ENCODE measurements around the gene PPP3CB.

Gene PPP3CB

DNA sequence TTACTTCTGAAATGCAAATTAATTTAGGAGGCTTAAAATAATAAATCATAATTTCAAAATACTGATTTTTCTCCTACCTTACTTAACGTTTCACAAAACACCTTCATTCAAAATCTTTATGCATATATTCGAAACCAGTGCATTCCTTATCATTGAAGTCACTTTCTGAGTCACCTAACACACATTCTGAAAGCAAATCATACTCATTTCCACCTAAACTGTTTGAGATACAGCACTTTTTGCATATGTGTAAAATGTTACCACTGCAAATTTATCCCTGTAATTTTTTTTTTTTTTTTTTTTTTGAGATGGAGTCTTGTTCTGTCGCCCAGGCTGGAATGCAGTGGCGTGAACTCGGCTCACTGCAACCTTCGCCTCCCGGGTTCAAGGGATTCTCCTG, 15.7 kb downstream of the PPP3CB start:
- DNase-seq (ENCODE audit: low spot score) = no peak

DNA sequence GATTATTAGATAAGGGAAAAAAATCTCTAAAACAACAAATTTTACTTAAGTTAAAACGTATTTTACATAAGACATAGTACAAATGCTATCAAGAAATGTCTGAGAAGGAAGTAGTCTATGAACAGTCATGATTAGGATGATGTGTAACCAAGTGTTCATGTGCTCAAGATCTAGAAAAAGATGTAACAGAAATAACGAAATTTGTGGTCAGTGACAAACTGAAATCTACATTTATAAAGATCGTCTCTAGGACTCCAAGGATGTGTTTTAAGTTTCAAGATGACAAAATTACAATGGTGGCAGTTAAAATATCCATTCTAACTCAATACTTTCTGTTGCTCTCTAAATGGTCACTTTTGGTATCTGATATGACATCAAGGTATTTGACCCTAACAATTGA, 17.2 kb downstream of the PPP3CB start:
- DNase-seq (ENCODE audit: low spot score) = no peak

DNA sequence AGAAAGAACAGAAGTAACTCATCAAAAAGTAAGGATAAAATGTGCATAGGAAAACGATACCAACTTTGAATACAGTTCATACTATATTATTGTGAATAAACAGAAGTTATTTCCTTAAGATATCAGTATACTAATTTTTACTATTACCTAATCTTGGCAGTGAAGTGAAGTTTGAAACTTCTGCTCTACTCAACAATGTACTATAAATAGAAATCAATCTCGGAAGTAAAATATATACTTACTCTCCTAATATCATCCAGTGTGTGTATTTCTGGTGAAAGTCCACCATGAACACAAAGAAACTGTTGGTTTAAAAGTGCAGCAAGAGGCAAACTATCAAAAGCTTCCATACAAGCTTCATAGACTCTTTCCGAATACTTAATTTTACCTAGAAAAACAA, 24.6 kb downstream of the PPP3CB start:
- no peak for DNase-seq (ENCODE audit: low spot score)

DNA sequence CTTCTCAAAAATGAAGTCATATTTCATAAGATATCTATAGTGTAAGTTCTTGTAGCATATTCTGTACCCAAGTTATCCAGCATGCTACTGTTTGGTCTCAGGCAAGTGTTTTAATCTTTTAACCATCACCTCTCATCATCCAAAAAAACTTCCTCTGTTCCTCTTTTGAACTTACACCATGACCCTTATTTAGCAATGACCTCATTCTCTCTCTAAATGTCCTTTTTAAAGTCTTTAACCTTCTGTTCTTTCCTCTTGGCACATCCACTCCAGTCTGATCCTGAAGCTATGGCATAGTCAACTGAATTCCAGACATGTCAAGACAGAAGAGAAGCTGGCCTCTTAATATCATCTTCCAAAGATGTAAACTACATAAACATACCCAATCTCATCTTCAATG, 26.2 kb downstream of the PPP3CB start:
- DNase-seq (ENCODE audit: low spot score) = no peak

DNA sequence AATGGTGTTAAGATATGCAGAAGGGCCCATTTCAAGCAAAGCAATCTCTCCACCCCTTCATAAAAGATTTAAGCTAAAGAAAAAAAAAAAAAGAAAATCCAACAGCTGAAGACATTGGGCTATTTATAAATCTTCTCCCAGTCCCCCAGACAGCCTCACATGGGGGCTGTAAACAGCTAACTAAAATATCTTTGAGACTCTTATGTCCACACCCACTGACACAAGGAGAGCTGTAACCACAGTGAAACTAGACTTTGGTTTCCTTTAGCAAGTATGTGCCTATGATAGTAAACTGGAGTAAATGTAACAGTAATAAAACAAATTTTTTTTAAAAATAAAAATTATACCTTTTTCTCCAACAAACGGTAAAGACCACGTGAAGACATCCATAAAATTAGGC, 28.6 kb downstream of the PPP3CB start:
- DNase-seq (ENCODE audit: low spot score) = no peak

DNA sequence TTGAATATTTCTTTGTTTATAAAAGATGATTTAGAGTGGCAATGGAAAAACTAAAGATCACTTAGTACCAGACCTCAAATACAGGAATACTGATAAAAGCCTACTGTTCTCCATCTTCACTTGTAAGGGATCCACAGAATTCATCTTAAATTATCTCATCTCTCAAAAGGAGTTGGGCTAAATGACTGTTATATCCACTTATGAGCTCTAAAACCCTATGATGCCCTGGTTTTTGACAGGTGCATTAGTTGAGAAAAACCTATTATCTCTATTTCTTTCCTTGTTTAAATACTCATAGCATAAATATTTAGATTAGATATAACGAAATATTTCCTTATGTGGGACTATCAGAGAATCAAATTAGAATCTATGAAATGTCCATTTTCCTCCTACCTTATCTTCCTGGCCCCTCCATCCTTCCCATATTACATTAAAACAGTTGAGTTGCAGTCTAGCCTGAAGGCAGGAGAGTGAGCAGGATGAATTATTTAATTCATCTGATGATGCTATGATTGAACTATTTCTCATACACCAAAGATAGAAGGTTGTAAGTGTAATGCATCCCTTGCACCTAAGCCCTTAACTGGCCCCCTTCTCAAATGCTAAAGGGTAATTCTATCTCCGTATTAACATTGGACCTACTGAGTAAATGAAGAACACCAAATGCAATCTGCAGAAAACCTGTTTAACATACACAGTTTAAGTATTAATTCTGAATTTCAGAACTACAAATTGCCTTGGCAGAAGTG, 29.7 kb downstream of the PPP3CB start:
- DNase-seq (ENCODE audit: low spot score) = no peak

DNA sequence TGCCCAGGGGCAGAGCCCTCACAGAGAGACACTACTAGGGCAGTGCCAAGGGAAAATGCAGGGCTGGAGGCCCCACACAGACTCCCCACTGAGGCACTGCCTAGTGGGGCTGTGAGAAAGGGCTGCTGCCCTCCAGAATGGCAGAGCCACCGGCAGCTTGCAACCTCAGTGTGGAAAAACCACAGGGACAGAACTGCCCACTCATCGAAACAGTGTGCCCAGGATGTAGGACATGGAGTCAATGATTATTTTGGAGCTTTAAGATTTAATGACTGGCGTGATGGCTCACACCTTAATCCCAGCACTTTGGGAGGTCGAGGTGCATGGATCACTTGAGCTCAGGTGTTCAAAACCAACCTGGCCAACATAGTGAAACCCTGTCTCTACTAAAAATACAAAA, 34.9 kb downstream of the PPP3CB start:
- no peak for DNase-seq (ENCODE audit: low spot score)

DNA sequence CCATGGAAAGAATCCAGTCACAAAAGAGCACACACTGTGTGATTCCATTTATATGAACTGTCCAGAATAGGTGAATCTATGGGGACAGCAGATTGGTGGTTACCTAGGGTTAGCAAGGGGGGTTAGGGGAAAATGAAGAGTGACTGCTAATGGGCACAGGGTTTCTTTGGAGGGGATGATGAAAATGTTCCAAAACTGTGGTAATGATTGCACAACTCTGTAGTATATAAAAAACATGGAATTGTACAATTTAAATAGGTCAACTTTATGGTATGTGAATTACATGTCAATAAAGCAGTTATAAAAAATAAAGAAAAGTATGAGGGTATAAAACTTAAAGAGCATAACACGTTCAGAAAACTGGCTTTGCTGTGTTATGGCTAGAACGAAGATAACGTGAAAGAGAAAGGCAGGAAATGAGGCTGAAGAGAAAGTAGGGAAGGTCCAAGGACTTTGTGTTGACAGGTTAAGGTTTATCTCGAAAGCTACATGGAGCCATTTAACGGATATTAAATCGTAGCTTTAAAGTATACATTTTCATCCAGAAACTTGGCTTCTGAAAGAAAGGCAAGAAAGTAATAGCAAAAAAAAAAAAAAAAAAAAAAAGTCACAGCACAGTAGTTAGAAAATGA, 36.0 kb downstream of the PPP3CB start:
- no peak for DNase-seq (ENCODE audit: low spot score)

DNA sequence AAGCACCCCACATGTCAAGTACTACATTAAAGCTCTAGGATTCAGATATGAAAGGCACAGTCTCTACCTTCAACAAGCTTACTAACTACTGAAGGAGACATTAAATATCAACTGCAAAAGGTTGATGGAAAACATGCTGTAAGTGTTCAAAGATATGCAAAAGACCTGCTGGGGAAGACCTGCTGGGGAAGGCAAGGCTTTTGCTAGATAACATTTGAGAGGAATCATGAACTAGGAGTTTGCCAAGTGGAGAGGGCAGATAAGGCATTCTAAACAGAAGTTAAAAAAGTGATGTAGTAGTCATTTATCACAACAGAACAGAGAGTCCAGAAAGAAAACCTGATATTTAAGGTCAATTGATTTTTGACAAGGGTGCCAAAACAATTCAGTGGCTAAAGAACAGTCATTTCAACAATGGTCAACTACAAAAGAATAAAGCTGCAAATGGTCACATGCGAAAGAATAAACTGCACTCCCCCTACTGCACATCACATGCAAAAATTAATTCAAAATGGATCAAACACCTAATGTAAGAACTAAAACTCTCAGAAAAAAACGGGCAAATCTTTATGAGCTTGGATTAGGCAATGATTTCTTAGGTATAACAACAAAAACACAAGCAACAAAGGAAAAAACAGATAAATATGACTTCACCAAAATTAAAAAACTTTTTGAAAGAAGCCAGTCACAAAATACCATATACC, 39.5 kb downstream of the PPP3CB start:
- peak; percentile 93 for DNase-seq (ENCODE audit: low spot score)

DNA sequence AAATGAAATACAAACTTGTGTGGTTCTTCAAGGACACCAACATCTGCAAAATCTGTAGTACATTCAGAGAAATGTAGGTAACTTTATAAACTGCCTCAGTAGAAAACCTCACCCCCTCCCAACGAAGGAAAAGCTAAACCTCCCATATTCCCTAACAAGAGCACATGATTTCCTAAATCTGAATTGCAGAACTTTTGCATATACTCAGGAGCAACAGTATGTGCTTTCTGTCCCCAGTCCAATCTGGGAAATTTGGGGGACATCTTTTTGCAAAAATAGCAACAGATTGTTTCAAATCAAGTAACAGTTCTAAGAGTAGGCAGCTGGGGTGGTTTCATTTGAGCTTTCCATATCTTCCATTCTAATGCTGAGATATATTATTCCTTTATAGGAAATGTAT, 46.7 kb downstream of the PPP3CB start:
- no peak for DNase-seq (ENCODE audit: low spot score)

DNA sequence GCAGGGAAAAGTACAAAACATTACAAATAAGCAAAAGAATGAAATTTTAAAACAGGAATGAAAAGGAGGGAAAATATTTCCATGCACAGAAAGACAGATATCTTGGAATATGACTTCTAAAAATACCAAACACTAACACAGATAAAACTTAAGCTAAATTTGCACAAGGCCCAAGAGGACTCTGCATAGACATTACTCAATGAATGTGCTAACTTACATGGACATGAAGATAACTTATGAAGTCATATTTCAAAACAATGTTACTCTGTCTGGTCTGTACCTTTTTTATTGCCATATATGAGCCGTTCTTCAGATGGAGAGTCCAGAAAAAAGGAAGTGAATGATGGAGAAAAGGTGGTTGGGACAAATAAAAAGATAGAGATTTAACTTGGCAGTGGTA, 47.4 kb downstream of the PPP3CB start:
- DNase-seq (ENCODE audit: low spot score) = no peak

DNA sequence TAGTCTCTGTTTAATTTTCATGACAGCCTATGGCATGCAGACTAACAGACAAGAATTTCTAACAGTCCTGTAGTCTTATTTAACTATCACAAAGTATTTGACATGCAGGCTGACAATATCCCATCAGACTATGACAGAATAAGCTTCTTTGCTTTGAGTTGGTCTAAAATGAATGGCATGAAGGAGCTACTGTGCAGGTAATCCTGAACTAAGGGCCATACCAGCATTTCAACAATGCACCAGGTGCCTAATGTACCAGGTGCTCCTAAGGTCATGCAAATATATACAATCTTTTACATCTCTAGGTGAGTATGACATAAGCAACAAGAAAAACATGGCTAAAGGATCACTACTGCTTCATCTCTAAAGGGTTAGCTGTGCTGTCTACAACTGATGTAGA, 48.9 kb downstream of the PPP3CB start:
- no peak for DNase-seq (ENCODE audit: low spot score)

DNA sequence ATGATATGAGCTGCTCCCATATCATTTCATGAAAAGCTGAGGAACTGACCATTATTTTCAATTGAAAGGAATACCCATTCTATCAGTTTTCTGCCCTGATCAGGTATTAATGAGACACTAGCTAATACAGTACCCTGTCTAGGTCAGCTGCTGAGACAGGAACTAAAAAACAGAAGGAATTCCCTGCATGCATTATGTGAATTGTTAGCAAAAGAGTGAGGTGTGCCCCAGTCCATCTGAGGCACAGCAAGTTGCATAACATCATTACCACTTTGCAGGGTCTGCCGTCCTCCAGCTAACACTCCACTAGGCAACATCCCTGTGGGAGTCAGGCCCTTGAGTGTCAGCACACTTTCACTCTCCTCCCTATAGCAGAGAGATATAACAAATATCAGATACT, 51.4 kb downstream of the PPP3CB start:
- no peak for DNase-seq (ENCODE audit: low spot score)

DNA sequence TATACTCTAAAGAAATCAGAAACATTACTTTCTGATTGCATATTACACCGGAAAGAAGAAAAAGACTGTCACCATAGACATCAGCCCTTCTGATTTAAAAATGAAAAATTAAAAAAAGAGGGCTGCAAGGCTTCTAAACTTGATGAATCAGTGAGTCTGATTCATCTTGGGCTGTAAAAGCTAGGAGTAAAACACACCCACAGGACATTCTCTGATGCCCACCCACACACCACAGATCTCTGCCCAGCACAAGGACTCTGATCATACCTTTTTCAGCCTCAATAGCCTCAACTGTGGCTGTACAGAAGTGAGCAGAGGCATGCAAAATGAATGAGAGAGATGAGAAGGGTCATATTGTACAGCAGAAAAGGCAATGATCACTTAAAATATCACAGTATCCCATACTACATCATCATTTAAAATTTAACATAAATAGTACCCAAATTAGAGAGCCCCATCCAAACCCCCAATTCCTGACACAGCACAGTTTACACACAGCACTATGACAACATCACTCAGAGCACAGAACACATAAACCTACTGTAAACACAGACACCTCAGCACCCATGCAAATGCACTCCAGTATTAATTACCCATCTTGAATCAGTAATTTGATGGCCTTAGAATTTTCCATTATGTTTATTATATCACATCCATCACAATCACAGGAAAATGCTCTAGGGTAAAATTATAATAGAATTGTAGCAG, 56.1 kb downstream of the PPP3CB start:
- DNase-seq (ENCODE audit: low spot score) = no peak

DNA sequence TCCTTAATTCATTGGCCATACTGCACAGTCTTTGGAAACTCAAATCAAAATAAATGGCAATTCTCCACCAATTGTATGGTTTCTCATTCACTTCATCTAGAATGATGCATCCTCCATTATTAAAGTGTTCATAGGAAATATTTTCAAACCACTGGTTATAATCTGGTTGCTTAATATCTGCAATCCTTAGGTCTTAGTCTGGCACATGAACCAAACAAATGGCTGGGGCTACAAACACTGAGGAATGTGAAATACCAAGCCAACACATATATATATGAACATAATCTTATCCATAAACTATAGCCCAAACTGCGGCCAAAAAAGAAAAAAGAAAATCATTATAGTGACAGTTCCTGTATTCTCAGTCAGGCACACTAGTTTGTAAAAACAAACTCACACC, 56.8 kb downstream of the PPP3CB start:
- no peak for DNase-seq (ENCODE audit: low spot score)

DNA sequence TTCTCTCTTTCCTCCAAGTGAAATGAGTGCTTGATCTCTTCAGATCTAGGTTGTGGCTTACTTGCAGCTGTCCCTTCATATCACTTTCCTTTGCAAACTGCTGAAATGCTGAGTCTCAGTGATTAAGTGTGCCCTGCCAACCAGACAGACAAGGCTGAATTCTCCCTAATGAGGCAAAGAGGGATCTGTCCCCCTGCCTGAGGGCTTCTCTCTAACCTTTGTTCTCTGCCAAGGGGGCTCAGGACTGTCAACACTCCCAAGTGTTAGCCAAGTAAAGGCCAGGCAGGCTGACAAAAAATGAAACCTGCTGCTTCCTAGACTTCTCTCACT, 62.3 kb downstream of the PPP3CB start, which contains the start of gene MSS51:
Gene MSS51, minus strand, starts transcription at position 24 of the 330 bp plus-strand sequence. CDS start 5,277 bp downstream, outside the sequence.
- no peak for DNase-seq (ENCODE audit: low spot score)

DNA sequence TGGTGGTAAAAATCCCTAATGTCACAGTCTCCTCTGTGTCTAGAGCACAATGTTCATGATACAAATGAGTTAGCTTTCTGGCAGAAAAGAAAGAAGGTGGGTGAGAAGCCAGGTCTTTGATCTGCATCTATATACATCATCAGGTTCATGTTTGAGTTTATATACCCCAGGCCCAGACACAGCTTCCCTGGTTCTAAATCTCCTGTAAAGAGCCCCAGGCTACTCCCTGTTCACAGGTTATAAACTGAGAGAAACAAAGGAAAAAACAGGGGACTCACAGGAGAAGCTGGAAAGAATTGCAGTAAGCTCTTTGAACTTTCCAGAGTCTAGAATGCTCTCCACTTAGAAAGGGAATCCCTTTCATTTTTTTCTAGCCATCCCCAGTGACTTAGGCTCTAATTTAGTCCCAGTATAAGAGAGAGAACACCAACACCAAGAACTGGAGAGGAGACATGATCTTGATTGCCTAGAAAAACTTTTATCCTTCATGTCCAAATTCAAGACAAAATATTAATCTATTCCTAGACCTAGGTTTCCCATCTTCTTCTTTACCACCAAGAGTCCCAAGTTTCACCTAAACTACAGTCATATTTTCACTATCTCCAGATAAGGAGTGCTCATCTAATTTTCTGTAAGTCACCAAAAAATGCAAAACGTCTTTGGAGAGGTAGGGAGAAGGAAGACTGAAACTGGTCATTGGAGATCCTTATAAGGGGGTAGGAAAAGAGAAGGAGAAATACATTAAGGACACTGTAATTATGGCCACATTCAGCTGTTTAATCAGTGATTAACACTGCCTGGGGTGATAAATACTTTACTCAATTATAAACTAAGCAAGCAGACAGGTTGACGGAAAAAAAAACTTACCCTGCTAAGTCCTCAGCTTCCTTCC, 62.9 kb downstream of the PPP3CB start:
- DNase-seq (ENCODE audit: low spot score) = no peak

DNA sequence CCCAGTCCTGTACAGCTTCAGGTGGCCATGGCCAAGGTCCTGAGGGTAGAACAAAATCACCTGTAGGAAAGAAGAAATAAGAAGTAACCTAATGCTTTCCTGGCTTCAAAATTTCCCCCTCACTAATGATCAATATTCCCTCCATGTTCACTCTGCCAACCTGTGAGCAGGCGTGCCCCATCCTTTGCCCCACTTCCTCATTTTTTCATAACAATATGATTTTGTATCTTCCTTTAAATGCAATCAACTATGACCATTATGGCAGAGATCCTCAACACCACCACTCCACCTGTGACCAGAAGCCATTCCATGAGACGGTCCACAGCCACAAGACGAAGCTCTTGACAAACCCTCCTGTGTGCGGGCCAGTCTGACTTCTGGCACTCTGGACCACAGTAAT, 69.5 kb downstream of the PPP3CB start:
- DNase-seq (ENCODE audit: low spot score) = no peak

DNA sequence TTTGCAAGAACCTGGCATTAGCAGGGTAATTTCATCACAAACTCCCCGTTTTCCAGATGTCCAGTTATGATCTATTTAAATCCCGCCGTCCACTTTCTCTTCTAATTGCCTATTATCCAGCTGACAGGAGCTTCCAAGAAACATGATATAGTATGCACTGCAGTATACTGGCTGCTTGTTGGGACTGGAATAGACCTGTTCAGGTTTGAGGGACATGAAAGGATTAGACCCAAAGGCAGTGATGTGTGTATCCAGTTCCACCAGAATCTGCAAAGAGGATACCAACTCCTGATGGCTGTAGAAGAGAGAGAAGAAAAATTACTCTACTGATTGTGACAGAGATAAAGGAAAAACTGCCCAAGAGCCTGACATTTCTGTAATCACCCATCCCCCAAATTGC, 71.3 kb downstream of the PPP3CB start:
- DNase-seq (ENCODE audit: low spot score) = no peak

DNA sequence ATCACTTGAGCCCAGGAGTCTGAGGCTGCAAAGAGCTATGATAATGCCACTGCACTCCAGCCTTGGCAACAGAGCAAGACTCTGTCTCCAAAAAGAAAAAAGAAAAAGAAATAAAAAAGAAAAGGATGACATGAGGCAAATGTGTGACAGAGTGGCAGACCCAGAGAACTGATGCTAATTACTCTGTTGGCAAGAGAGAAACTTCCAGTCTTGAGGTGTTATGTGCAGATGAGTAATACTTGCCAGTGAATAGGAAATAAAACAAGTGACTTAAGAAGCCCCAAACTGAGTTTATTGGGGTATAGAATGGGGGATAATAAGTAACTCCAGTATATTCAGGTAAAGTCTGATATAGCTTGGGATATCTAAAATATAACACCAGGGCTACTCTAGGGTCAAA, 72.5 kb downstream of the PPP3CB start:
- no peak for DNase-seq (ENCODE audit: low spot score)

DNA sequence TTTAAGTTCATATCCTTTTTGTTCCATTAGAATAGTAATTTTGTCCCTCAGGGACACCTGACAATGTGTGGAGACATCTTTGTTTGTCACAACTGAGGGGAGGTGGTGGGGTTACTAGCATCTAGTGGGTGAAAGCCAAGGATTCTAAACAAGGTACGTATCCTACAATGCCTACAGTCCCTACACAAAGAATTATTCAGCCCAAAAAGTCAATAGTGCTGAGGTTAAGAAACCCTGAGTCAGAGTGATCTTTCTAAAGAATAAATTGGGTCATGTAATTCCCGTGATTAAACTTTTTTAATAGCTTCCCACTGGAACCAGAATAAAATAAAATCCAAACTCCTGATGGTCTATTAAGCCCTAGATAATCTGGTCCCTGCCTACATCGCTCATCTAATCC, 79.3 kb downstream of the PPP3CB start:
- DNase-seq (ENCODE audit: low spot score) = no peak
